Measurements from ENCODE around the gene ABCC6.
"Not testable (repeated sequence)": the region's sequence is repeated elsewhere in the genome, so short reads cannot be mapped to it uniquely, and the experiment has no call there.

Gene ABCC6

DNA sequence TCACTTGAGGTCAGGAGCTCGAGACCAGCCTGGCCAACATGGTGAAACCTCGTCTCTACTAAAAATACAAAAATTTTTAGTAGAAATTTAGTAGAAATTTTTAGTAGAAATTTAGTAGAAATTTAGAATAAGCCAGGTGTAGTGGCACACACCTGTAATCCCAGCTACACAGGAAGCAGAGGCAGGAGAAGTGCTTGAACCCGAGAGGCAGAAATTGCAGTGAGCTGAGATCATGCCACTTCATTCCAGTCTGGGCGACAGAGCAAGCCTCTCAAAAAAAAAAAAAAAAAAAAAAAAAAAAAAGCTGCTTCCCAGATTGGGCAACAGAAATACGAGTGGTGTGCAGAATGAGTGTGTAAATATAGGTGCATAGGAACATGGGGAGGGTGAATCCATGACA lies 4.5 kb downstream of the ABCC6 start:
- not testable (repeated sequence) for H3K4me3 ChIP-seq (ENCODE audit: low read depth, low read length); H3K9me3 ChIP-seq (ENCODE audit: severe bottlenecking); H3K27ac ChIP-seq; H3K36me3 ChIP-seq; H3K27me3 ChIP-seq (ENCODE audit: insufficient read depth, low read depth, severe bottlenecking); DNase-seq

DNA sequence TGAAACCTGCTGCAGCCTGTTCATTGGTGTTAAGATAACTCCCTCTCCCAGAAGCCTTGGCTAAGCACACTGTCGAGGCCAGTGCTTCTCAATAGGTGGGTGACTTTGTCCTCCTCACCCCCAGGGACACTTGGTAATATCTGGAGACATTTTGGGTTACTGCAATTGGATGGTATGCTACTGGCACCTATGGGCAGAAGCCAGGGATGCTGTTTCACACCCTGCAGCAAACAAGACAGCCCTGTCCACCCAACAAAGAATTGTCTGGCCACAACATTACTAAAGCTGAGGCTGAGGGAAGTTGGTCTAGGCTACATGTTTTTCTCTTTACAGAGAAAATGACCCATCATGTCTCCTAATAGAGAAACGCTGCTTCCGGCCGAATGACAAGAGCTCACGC lies 4.9 kb downstream of the ABCC6 start:
- not testable (repeated sequence) for H3K27me3 ChIP-seq (ENCODE audit: insufficient read depth, low read depth, severe bottlenecking); H3K27ac ChIP-seq; H3K36me3 ChIP-seq; DNase-seq; H3K4me3 ChIP-seq (ENCODE audit: low read depth, low read length); H3K9me3 ChIP-seq (ENCODE audit: severe bottlenecking)

DNA sequence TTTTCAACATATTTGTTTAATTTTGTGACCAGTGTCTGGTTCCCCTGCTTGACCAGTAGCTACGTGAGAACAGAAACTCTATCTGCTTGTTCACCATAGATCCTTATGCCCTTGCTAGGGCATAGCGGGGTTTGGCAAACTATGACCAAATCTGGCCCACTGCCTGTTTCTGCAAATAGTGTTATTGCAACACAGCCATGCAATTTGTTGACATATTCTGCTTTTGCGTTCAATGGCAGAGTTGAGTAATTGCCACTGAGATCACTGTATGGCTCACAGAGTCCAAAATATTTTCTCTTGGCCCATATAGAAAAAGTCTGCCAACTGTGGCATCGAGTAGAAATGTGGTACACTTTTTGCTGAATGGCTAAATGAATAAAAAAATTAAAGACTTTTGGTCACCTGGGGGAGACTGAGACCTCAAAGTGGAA lies 9.4 kb downstream of the ABCC6 start:
- H3K9me3 ChIP-seq (ENCODE audit: severe bottlenecking); DNase-seq; H3K27ac ChIP-seq; H3K4me3 ChIP-seq (ENCODE audit: low read depth, low read length); H3K36me3 ChIP-seq; H3K27me3 ChIP-seq (ENCODE audit: insufficient read depth, low read depth, severe bottlenecking): not testable (repeated sequence)

- H3K27me3 ChIP-seq (ENCODE audit: insufficient read depth, low read depth, severe bottlenecking); H3K4me3 ChIP-seq (ENCODE audit: low read depth, low read length); H3K36me3 ChIP-seq; DNase-seq; H3K27ac ChIP-seq; H3K9me3 ChIP-seq (ENCODE audit: severe bottlenecking): not testable (repeated sequence)
Observed at GRCh38 chr16:16211404-16211803, 11.9 kb downstream of the ABCC6 start.

DNA sequence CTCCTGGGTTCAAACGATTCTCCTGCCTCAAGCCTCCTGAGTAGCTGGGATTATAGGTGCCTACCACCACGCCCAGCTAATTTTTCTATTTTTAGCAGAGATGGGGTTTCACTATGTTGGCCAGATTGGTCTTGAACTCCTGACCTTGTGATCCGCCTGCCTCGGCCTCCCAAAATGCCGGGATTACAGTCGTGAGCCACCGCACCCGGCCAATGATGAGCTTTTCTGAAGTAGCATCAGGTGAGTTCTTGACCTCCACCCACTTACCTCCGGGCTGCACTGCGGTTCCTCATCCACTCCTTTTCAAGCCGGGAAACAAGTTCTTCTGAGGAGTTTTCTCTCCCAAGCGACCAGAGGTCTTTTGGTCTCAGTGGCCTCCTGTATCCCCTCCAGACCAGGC lies 14.8 kb downstream of the ABCC6 start:
- DNase-seq; H3K9me3 ChIP-seq (ENCODE audit: severe bottlenecking); H3K27ac ChIP-seq: not testable (repeated sequence)

GRCh38 chr16:16207787-16208334 lies 15.4 kb downstream of the ABCC6 start:
- H3K36me3 ChIP-seq; H3K27ac ChIP-seq; H3K27me3 ChIP-seq (ENCODE audit: insufficient read depth, low read depth, severe bottlenecking); H3K4me3 ChIP-seq (ENCODE audit: low read depth, low read length); H3K9me3 ChIP-seq (ENCODE audit: severe bottlenecking); DNase-seq: not testable (repeated sequence)

More for the DNA sequence above, 14.8 kb downstream of the ABCC6 start:
- H3K27me3 ChIP-seq (ENCODE audit: insufficient read depth, low read depth, severe bottlenecking); H3K4me3 ChIP-seq (ENCODE audit: low read depth, low read length); H3K36me3 ChIP-seq: not testable (repeated sequence)

DNA sequence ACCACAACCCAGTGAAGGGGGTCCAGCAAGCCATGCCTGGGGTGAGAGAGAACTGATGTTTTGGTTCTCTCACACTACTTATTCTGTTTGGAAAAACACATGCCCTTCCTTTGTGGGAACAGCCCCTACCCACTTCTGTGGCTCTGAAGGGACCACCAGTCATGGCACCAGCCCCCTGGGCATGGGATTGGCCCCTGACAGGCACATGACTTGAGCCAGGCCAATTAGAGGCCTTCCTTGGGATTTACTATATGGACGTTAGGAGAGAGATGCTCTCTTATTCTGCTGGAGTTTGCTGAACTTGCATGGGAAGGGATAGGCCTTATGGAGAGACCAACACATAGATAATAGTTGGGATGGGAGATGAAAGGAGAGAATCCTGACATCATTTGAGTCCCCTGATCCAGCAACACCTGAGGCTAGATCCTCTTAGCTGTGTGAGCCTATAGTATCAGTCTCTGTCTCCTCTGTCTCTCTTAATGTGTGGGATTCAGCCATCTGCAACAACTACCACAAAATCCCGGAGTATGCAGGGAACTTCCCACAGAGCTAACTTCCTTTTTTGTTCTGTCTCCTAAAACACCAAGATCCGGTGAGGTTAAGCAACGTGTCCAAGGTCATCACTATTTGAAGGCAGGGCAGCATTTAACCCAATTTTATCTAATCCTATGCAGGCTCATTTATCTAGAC lies 16.1 kb downstream of the ABCC6 start:
- DNase-seq; H3K9me3 ChIP-seq (ENCODE audit: severe bottlenecking); H3K36me3 ChIP-seq; H3K4me3 ChIP-seq (ENCODE audit: low read depth, low read length); H3K27me3 ChIP-seq (ENCODE audit: insufficient read depth, low read depth, severe bottlenecking); H3K27ac ChIP-seq: not testable (repeated sequence)

- H3K27me3 ChIP-seq (ENCODE audit: insufficient read depth, low read depth, severe bottlenecking); H3K27ac ChIP-seq; H3K4me3 ChIP-seq (ENCODE audit: low read depth, low read length); H3K36me3 ChIP-seq; H3K9me3 ChIP-seq (ENCODE audit: severe bottlenecking); DNase-seq: not testable (repeated sequence)
Observed at GRCh38 chr16:16205864-16206263, 17.4 kb downstream of the ABCC6 start.

- H3K27me3 ChIP-seq (ENCODE audit: insufficient read depth, low read depth, severe bottlenecking); H3K27ac ChIP-seq; H3K4me3 ChIP-seq (ENCODE audit: low read depth, low read length); H3K36me3 ChIP-seq; H3K9me3 ChIP-seq (ENCODE audit: severe bottlenecking); DNase-seq: not testable (repeated sequence)
Observed at GRCh38 chr16:16204552-16204951, 18.7 kb downstream of the ABCC6 start.

DNA sequence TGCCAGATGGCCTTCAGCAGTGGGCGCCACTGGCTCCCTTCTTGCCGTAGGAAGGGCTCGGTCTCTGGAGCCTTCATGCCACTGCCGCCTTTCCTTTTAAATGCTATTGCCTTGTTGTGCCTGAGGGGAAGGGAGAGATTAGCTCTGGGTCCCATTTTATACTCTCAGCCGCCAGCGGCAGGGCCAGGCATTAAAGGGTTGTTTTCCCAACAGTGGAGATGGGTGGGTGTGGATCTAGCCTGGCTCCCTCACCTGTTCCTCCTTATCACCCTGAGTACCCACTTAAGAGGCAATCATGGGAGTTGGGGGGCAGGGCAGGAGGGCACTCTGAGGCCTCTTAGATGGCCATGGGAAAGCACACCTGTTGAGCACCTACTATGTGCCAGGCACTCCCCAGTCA lies 19.8 kb downstream of the ABCC6 start:
- H3K27ac ChIP-seq; H3K27me3 ChIP-seq (ENCODE audit: insufficient read depth, low read depth, severe bottlenecking); H3K9me3 ChIP-seq (ENCODE audit: severe bottlenecking); DNase-seq; H3K4me3 ChIP-seq (ENCODE audit: low read depth, low read length); H3K36me3 ChIP-seq: not testable (repeated sequence)

GRCh38 chr16:16202400-16203143 lies 20.7 kb downstream of the ABCC6 start:
- H3K9me3 ChIP-seq (ENCODE audit: severe bottlenecking); H3K27me3 ChIP-seq (ENCODE audit: insufficient read depth, low read depth, severe bottlenecking); H3K36me3 ChIP-seq; H3K27ac ChIP-seq; H3K4me3 ChIP-seq (ENCODE audit: low read depth, low read length): not testable (repeated sequence)
- TF ChIP-seq CTCF (IDR thresholded peaks at IDR 0.05; ENCODE audit: low read depth, low read length), result peak; percentile 38; the same call in 1 of the 2 replicates
- DNase-seq, result peak; percentile 81

- not testable (repeated sequence) for DNase-seq; H3K27me3 ChIP-seq (ENCODE audit: insufficient read depth, low read depth, severe bottlenecking); H3K9me3 ChIP-seq (ENCODE audit: severe bottlenecking); H3K27ac ChIP-seq; H3K4me3 ChIP-seq (ENCODE audit: low read depth, low read length); H3K36me3 ChIP-seq
Observed at GRCh38 chr16:16201880-16202279, 21.4 kb downstream of the ABCC6 start.

GRCh38 chr16:16200391-16200790 lies 22.9 kb downstream of the ABCC6 start:
- not testable (repeated sequence) for H3K4me3 ChIP-seq (ENCODE audit: low read depth, low read length)

DNA sequence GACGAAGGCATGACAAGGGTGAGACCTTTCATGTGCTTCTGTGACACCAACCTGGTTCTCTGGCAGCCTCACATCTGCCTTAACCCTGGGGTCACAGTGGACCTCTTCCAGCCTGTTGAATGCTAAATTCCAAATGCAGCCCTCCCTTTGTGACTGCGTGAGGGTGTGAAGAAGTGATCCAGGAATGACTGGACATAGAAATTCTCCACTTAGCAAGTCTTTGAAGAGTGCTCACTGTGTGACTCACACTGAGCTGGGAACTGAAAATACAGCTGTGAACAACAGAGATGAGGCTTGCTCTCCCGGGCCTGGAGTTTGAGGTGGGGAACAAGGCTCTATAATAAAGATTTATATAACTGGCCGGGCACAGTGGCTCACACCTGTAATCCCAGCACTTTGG lies 23.9 kb downstream of the ABCC6 start:
- not testable (repeated sequence) for H3K9me3 ChIP-seq (ENCODE audit: severe bottlenecking); H3K36me3 ChIP-seq; H3K27me3 ChIP-seq (ENCODE audit: insufficient read depth, low read depth, severe bottlenecking); DNase-seq; H3K27ac ChIP-seq; H3K4me3 ChIP-seq (ENCODE audit: low read depth, low read length)

More at GRCh38 chr16:16200391-16200790, 22.9 kb downstream of the ABCC6 start:
- H3K9me3 ChIP-seq (ENCODE audit: severe bottlenecking); DNase-seq; H3K27ac ChIP-seq; H3K36me3 ChIP-seq; H3K27me3 ChIP-seq (ENCODE audit: insufficient read depth, low read depth, severe bottlenecking): not testable (repeated sequence)
